HUES64 (cell line): Measurements from ENCODE around the gene FBXW7.

ENCODE experiments used
- H3K27ac ChIP-seq: 2 replicates; pipeline ENCODE4 v1.7.0; 2013; ENCODE audit warnings: low read depth, low read length, inconsistent platforms
- H3K27me3 ChIP-seq: 2 replicates; pipeline ENCODE4 v1.6.1; 2013; ENCODE audit warnings: mild to moderate bottlenecking, low read length; ENCODE audit not compliant: insufficient read depth
- H3K36me3 ChIP-seq: 2 replicates; pipeline ENCODE4 v1.6.1; 2013; ENCODE audit warnings: mild to moderate bottlenecking, low read length; ENCODE audit not compliant: insufficient read depth
- H3K4me1 ChIP-seq: 2 replicates; pipeline ENCODE4 v1.6.1; 2013; ENCODE audit warnings: mild to moderate bottlenecking, low read length, moderate library complexity; ENCODE audit not compliant: insufficient read depth
- H3K4me3 ChIP-seq: 2 replicates; pipeline ENCODE4 v1.5.1; 2013; ENCODE audit warnings: mild to moderate bottlenecking, low read length, moderate library complexity
- H3K9ac ChIP-seq: 2 replicates; pipeline ENCODE4 v1.6.1; 2013; ENCODE audit warnings: mild to moderate bottlenecking, low read depth, low read length
- H3K9me3 ChIP-seq: 2 replicates; pipeline ENCODE4 v1.6.1; 2013; ENCODE audit warnings: low read depth, low read length; ENCODE audit not compliant: insufficient read depth
- WGBS: fragments of 150-250, 120-280 bp; methylation state at CpG from one replicate; pipeline ENCODE4 v1.1.7; 2013; ENCODE audit warnings: missing lambda C conversion rate; 5-methylcytosine and 5-hydroxymethylcytosine counted together

FBXW7 gene

GRCh38 chr4:152283801-152284470 is 252.0 kb downstream of the FBXW7 start:
- Histone ChIP-seq H3K4me3 (no peak overlapping the region), H3K9me3 (no peaks in the 10 kb centered on the region), H3K27me3 (no peaks in the 10 kb centered on the region), H3K9ac (no peak overlapping the region), H3K36me3 (no peaks in the 10 kb centered on the region), H3K27ac (no peak overlapping the region), H3K4me1 (peaks cover 6% of the 10 kb centered on the region)
- no CpG with 5 or more reads among the region's 2 CpGs for WGBS

GRCh38 chr4:152281822-152282221 is 254.1 kb downstream of the FBXW7 start:
- Histone ChIP-seq H3K4me3 (no peak overlapping the region), H3K27ac (no peak overlapping the region), H3K9me3 (no peaks in the 10 kb centered on the region), H3K9ac (no peak overlapping the region), H3K36me3 (no peaks in the 10 kb centered on the region), H3K4me1 (peaks cover 15% of the 10 kb centered on the region), H3K27me3 (no peaks in the 10 kb centered on the region)
- 95% methylated on average over 6 of the region's 6 CpGs for WGBS

GRCh38 chr4:152281211-152281610 is 254.7 kb downstream of the FBXW7 start:
- H3K4me3 ChIP-seq, result no peak overlapping the region
- no peak overlapping the region for H3K9ac ChIP-seq
- H3K27me3 ChIP-seq, result no peaks in the 10 kb centered on the region
- peaks cover 15% of the 10 kb centered on the region for H3K4me1 ChIP-seq
- H3K36me3 ChIP-seq, result no peaks in the 10 kb centered on the region
- H3K27ac ChIP-seq, result no peak overlapping the region
- WGBS, result 92% methylated on average over 2 of the region's 2 CpGs
- H3K9me3 ChIP-seq, result no peaks in the 10 kb centered on the region

- H3K27me3 ChIP-seq, result no peaks in the 10 kb centered on the region
- WGBS, result 89% methylated on average over 8 of the region's 8 CpGs
- H3K4me1 ChIP-seq, result peaks cover 15% of the 10 kb centered on the region
- no peak overlapping the region for H3K4me3 ChIP-seq
- no peaks in the 10 kb centered on the region for H3K36me3 ChIP-seq
- H3K27ac ChIP-seq, result no peak overlapping the region
- no peak overlapping the region for H3K9ac ChIP-seq
- no peaks in the 10 kb centered on the region for H3K9me3 ChIP-seq
These were observed 256.7 kb downstream of the FBXW7 start for GRCh38 chr4:152279234-152279566.

- WGBS, result 74% methylated on average over 7 of the region's 9 CpGs
- Histone ChIP-seq H3K27me3 (no peaks in the 10 kb centered on the region), H3K9ac (no peak overlapping the region), H3K9me3 (no peaks in the 10 kb centered on the region), H3K4me3 (no peak overlapping the region), H3K4me1 (peaks cover 17% of the 10 kb centered on the region), H3K27ac (no peak overlapping the region), H3K36me3 (no peaks in the 10 kb centered on the region)
These were observed 257.2 kb downstream of the FBXW7 start for GRCh38 chr4:152278505-152279233.

GRCh38 chr4:152278172-152278504 is 257.8 kb downstream of the FBXW7 start:
- Histone ChIP-seq H3K27me3 (no peaks in the 10 kb centered on the region), H3K36me3 (no peaks in the 10 kb centered on the region), H3K9ac (no peak overlapping the region), H3K4me3 (no peak overlapping the region), H3K27ac (no peak overlapping the region), H3K9me3 (no peaks in the 10 kb centered on the region), H3K4me1 (peaks cover 19% of the 10 kb centered on the region)

GRCh38 chr4:152277333-152277732 is 258.6 kb downstream of the FBXW7 start:
- Histone ChIP-seq H3K9ac (no peak overlapping the region), H3K27ac (no peak overlapping the region), H3K36me3 (no peaks in the 10 kb centered on the region), H3K4me3 (no peak overlapping the region), H3K27me3 (no peaks in the 10 kb centered on the region), H3K4me1 (peaks cover 19% of the 10 kb centered on the region), H3K9me3 (no peaks in the 10 kb centered on the region)
- 93% methylated on average over 5 of the region's 5 CpGs for WGBS

- Histone ChIP-seq H3K4me3 (no peak overlapping the region), H3K9me3 (no peaks in the 10 kb centered on the region), H3K27me3 (no peaks in the 10 kb centered on the region), H3K27ac (no peak overlapping the region), H3K36me3 (no peaks in the 10 kb centered on the region), H3K4me1 (0 out of 2 replicates have a peak, but pooled peaks cover 12% of the 10 kb centered on the region), H3K9ac (no peak overlapping the region)
- 81% methylated on average over 1 of the region's 1 CpG for WGBS
These were observed 262.5 kb downstream of the FBXW7 start for GRCh38 chr4:152273343-152273742.
